Forelimb muscle (tissue), 1 donor: ENCODE data around the gene GAPVD1. TPM values are rescaled to one million over a fixed set of nuclear protein-coding genes. Genes with fewer than 3 reads are reported as not detected.
"Not testable (repeated sequence)": the region's sequence is repeated elsewhere in the genome, so short reads cannot be mapped to it uniquely, and the experiment has no call there.

Experiments used
- DNase-seq: peaks from one replicate; pipeline ENCODE4 v3.0.0-alpha.2; 2013; ENCODE audit warnings: low read depth
- polyA plus RNA-seq: library from polyadenylated mRNA; unstranded; fragments of 120-200 nt; gene quantifications from one replicate; pipeline ENCODE4 v1.2.1, GENCODE V29; 2013; ENCODE audit not compliant: insufficient read length

GAPVD1 gene
- polyA plus RNA-seq, 1 donor, result 20.5 TPM

GRCh38 chr9:125255781-125256391 is 5.7 kb upstream of the GAPVD1 start:
- DNase-seq, result no peak

GRCh38 chr9:125258160-125258785 is 3.4 kb upstream of the GAPVD1 start:
- DNase-seq, result no peak

GRCh38 chr9:125258832-125259534 is 2.6 kb upstream of the GAPVD1 start:
- no peak for DNase-seq

GRCh38 chr9:125260561-125260960 is 1.1 kb upstream of the GAPVD1 start:
- DNase-seq, result no peak

GRCh38 chr9:125262294-125262991 is 817 bp downstream of the GAPVD1 start:
- DNase-seq, result no peak

GRCh38 chr9:125264068-125264467 is 2.4 kb downstream of the GAPVD1 start:
- DNase-seq, result not testable (repeated sequence)

- DNase-seq, result no peak
Measured at GRCh38 chr9:125268394-125269013, 6.9 kb downstream of the GAPVD1 start.

GRCh38 chr9:125269014-125269397 is 7.4 kb downstream of the GAPVD1 start:
- DNase-seq, result no peak

GRCh38 chr9:125271081-125271480 is 9.5 kb downstream of the GAPVD1 start:
- no peak for DNase-seq

GRCh38 chr9:125272697-125273096 is 11.1 kb downstream of the GAPVD1 start:
- DNase-seq, result no peak

GRCh38 chr9:125276771-125277170 is 15.1 kb downstream of the GAPVD1 start:
- DNase-seq, result no peak

- DNase-seq, result no peak
Measured at GRCh38 chr9:125277411-125277810, 15.8 kb downstream of the GAPVD1 start.

- no peak for DNase-seq
Measured at GRCh38 chr9:125280945-125281344, 19.3 kb downstream of the GAPVD1 start.

- no peak for DNase-seq
Measured at GRCh38 chr9:125284855-125285254, 23.2 kb downstream of the GAPVD1 start.

GRCh38 chr9:125286935-125287433 is 25.4 kb downstream of the GAPVD1 start:
- not testable (repeated sequence) for DNase-seq

- DNase-seq, result no peak
Measured at GRCh38 chr9:125293134-125293533, 31.5 kb downstream of the GAPVD1 start.

- no peak for DNase-seq
Measured at GRCh38 chr9:125295657-125296056, 34.0 kb downstream of the GAPVD1 start.

GRCh38 chr9:125296843-125297372 is 35.3 kb downstream of the GAPVD1 start:
- DNase-seq, result no peak

- DNase-seq, result no peak
Measured at GRCh38 chr9:125297917-125298316, 36.3 kb downstream of the GAPVD1 start.

- DNase-seq, result no peak
Measured at GRCh38 chr9:125302241-125302640, 40.6 kb downstream of the GAPVD1 start.

GRCh38 chr9:125304273-125304672 is 42.6 kb downstream of the GAPVD1 start:
- DNase-seq, result no peak

- DNase-seq, result no peak
Measured at GRCh38 chr9:125312411-125312810, 50.8 kb downstream of the GAPVD1 start.
